Measurements from ENCODE around the gene IL1RAPL1.
"Not testable (repeated sequence)": the region's sequence is repeated elsewhere in the genome, so short reads cannot be mapped to it uniquely, and the experiment has no call there.

Gene IL1RAPL1

GRCh38 chrX:28997706-28998463 lies 410.6 kb downstream of the IL1RAPL1 start:
- no peak for DNase-seq

GRCh38 chrX:28998609-28999135 lies 411.4 kb downstream of the IL1RAPL1 start:
- DNase-seq: no peak

DNA sequence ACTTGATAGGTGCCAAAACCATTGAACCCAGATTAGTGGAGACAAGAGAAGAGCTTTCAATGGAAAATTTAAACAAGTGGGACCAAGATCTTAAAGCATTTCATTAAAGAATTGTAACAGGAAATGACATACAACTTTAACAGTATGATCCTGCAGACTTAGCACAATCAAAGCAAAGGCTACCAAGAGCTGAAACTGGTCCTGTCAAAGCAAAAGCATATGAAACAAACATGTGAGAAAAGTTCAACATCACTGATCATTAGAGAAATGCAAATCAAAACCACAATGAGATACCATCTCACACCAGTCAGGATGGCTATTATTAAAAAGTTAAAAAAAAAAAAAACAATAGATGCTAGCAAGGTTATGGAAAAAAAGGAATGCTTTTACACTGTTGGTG lies 425.6 kb downstream of the IL1RAPL1 start:
- DNase-seq: no peak

GRCh38 chrX:29023207-29023606 lies 436.0 kb downstream of the IL1RAPL1 start:
- DNase-seq: no peak

DNA sequence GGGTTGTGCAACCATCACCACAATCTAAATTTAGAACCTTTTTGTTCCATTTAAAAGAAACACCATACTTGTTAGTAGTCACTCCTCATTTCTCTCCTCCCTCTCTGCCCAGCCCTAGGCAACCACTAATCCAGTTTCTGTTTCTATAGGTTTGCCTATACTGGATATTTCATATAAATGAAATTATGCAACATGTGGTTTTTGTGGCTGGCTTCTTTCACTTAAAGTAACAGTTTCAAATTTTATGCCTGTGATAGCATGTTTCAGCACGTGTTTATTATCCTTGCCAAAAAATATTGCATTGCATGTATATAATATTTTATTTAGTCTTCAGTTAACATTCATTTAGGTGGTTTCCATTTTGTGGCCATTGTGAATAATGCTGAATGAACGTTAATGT lies 437.6 kb downstream of the IL1RAPL1 start:
- DNase-seq: no peak

GRCh38 chrX:29039501-29039900 lies 452.3 kb downstream of the IL1RAPL1 start:
- no peak for DNase-seq

DNA sequence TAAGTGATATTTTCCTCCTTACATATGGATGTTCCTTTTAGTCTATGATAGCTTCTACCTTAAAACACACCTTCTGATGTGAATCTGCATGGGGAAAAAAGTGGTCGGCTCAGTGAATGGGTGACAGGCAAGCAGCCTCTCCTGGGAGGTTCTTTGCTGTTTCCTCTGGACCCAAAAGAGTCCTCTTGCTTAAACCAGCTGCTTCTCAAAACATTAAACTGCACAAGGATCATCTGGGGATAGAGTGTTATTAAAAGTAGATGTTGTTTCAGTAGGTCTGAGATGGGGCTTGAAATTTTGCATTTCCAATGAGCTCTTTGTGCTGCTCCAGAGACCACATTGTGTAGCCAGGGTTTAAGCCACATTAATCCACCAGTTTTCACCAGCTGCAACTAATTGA lies 452.9 kb downstream of the IL1RAPL1 start:
- DNase-seq: no peak

DNA sequence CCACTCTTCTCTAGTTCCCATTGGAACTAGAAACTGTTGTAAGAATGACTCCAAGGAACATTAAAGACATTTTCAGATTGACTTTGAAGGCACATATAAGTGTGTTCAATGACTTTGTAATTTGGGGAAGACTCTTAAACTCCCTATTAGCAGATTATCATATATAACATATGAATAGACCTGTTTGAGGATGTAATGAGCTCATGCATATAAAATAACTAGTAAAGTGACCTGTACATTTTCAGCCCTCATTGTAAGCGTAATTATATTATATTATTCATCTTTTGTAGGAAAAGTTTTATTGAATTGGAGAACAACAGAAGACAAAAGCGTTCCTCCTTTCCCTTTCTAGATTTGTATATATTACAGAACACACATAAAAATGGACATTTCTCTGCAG lies 455.1 kb downstream of the IL1RAPL1 start:
- DNase-seq: no peak

- no peak for DNase-seq
Observed at GRCh38 chrX:29043746-29044145, 456.5 kb downstream of the IL1RAPL1 start.

- DNase-seq: no peak
Observed at GRCh38 chrX:29044423-29045184, 457.4 kb downstream of the IL1RAPL1 start.

DNA sequence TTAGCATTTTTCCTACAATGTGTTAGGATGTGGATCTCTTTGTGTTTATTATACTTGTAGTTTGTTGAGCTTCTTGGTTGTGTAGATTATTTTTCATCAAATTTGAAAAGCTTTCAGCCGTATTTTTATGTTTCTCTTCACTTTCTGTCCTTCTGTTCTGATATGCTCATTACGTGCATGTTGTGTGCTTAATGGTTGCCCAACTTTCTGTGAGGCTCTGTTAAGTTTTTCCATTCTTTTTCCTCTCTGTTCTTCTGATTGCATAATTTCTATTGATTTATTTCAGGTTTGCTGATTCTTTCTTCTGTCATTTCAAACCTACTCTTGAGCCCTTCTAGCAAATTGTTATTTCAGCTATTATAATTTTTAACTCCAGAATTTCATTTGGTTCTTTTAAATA lies 478.2 kb downstream of the IL1RAPL1 start:
- DNase-seq: no peak

GRCh38 chrX:29066516-29066915 lies 479.3 kb downstream of the IL1RAPL1 start:
- no peak for DNase-seq

- no peak for DNase-seq
Observed at GRCh38 chrX:29067351-29067750, 480.1 kb downstream of the IL1RAPL1 start.

GRCh38 chrX:29071525-29072320 lies 484.5 kb downstream of the IL1RAPL1 start:
- no peak for DNase-seq

GRCh38 chrX:29082558-29082957 lies 495.3 kb downstream of the IL1RAPL1 start:
- DNase-seq: no peak

- no peak for DNase-seq
Observed at GRCh38 chrX:29083823-29084222, 496.6 kb downstream of the IL1RAPL1 start.

DNA sequence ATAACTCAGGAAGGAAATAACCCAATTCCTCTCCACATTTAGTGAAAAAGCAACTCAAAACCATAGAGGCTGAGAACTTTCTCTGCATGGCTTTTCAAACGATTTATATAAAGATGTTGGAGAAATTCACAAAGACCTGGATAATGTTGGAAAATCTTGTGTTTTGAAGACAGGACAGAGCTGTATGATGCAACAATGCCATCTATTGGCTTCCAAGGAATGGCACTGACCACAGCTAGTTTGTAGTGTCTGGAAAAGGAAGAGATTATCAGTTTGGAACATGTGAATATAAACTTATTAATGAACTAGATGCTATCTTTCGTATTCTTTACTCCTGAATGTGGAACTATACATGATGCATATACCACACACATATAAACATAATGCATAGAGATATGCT lies 503.6 kb downstream of the IL1RAPL1 start:
- DNase-seq: peak; percentile 1

DNA sequence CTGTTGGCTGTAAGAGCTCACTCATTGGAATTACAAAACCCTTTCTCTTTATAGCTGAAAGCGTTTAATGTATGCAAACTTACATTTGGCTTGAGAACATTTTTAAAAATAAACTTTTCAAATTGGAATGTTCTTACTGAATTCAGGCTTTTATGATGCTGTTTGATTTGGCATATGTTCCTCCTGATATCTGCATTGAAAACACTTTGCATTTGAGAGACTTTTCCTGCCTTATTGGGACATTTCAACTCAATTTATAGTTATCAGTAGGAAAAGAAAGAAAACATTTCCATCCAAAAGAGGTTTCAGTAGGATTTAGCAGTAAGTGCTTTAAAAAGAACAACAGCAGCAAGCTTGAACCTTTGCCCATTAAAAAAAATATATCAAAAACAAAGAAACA lies 520.0 kb downstream of the IL1RAPL1 start:
- DNase-seq: no peak

GRCh38 chrX:29110041-29110440 lies 522.8 kb downstream of the IL1RAPL1 start:
- DNase-seq: no peak

DNA sequence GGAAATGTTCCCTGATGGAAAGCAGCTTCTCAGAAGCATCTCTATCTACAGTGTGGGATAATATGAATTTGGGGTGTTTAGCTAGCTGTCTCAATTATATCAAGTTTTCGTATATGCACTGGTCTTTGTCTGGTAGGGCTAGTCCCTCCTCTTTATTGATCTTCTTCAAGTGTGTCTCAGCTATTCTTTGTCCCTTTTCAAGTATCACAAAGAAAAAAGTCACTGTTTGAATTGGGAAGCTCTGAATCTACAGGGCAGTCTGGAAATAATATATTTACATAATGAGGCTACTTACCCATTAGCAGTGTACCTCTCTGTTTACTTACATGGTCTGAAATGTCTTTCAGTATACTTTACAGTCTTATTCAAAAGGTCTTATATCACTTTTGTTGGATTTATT lies 526.0 kb downstream of the IL1RAPL1 start:
- no peak for DNase-seq

- DNase-seq: not testable (repeated sequence)
Observed at GRCh38 chrX:29122817-29123216, 535.6 kb downstream of the IL1RAPL1 start.

- no peak for DNase-seq
Observed at GRCh38 chrX:29130905-29131304, 543.7 kb downstream of the IL1RAPL1 start.

DNA sequence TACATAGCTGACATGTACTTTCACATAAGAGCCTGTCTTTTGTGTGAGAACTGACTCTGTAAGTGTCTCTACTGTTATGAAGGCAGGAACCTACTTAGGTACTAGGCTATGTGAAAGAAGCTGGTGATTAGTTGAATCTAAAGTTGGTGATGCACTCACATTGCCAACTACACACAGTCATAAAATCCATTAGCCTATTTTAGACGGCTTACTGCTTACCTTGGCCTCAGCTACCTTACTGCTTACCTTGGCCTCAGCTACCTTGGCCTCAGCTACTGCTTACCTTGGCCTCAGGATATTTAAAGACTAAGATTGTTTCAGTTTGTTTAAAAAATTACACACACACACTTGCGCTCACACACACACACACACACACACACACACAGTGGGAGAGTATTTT lies 549.7 kb downstream of the IL1RAPL1 start:
- no peak for DNase-seq
